HG02642 (cell line): ENCODE measurements around the gene EPS8L2.

Source experiments
- ATAC-seq: cut with Tn5 transposase; IDR thresholded peaks from one replicate; pipeline ENCODE4 v1.9.1; 2021; ENCODE audit warnings: mild to moderate bottlenecking; ENCODE audit not compliant: unreplicated experiment, poor library complexity

Gene EPS8L2

GRCh38 chr11:702462-703461 lies 3.3 kb upstream of the EPS8L2 start:
- no peak for ATAC-seq

GRCh38 chr11:703506-703905 lies 2.5 kb upstream of the EPS8L2 start:
- ATAC-seq = no peak

- ATAC-seq = no peak
Measured at GRCh38 chr11:704228-704674, 1.8 kb upstream of the EPS8L2 start.

GRCh38 chr11:704781-705645 lies 1.0 kb upstream of the EPS8L2 start:
- ATAC-seq = no peak

- no peak for ATAC-seq
Measured at GRCh38 chr11:706439-706956, 467 bp downstream of the EPS8L2 start.

- no peak for ATAC-seq
Measured at GRCh38 chr11:706957-707816, 1.2 kb downstream of the EPS8L2 start.

- no peak for ATAC-seq
Measured at GRCh38 chr11:707817-708420, 1.9 kb downstream of the EPS8L2 start.

GRCh38 chr11:708511-708910 lies 2.5 kb downstream of the EPS8L2 start:
- ATAC-seq = no peak

GRCh38 chr11:709109-709997 lies 3.3 kb downstream of the EPS8L2 start:
- no peak for ATAC-seq

- no peak for ATAC-seq
Measured at GRCh38 chr11:714436-714835, 8.4 kb downstream of the EPS8L2 start.

GRCh38 chr11:719214-720016 lies 13.4 kb downstream of the EPS8L2 start:
- no peak for ATAC-seq

- ATAC-seq = no peak
Measured at GRCh38 chr11:720017-720641, 14.1 kb downstream of the EPS8L2 start.

- ATAC-seq = no peak
Measured at GRCh38 chr11:720642-721246, 14.7 kb downstream of the EPS8L2 start.

- ATAC-seq = no peak
Measured at GRCh38 chr11:721247-721740, 15.3 kb downstream of the EPS8L2 start.

- no peak for ATAC-seq
Measured at GRCh38 chr11:721741-722345, 15.8 kb downstream of the EPS8L2 start.

GRCh38 chr11:722346-722811 lies 16.3 kb downstream of the EPS8L2 start:
- no peak for ATAC-seq
